ENCODE data around the gene GAPDHS.
A peak's percentile ranks its signal among the peaks of the same experiment; 100 is the strongest.

DNA sequence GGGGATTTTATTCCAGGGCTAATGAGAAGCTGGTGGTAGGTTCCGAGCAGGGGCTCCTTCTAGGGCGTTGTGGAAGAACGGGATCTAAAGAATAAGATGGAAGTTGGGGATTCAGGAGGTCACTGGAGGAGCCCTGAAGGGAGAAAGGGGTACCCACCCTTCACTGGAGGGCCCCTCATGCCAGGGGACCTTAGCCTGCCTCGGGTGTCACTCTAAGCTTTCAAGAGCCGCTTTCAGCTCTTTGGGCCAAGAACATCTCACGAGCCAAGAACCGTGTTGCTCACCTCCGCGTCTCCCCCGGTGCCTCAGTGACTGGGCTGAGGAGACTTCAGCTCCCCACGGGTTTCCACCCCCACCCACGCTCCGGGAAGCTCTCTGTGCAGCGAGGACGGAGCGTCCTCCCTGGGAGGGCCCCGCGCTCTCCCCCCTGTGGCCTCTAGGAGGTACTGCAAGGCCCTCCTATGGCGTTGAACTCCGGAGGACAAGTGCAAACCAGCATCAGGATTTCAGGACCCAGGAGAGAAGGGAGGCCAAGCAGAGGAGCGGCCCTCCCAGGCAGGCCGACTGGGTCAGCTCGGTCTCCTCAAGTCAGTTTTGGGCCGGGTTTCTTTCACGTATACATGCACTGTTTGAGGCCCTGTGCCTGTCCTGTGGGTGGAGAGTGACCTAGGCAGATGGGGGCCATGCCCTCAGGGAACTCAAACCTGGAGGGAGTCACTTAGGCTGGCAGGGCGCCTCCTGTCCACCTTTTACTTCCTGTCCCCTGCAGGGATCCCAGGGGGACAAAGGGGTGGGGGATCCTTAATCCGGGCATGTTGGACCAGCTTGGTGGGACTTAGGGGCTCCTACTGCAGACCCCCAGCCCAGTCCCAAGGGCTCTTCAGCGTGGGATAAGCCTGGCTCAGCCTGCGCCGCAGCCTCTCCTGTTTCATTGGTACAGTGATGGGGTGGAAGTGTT is 37.9 kb upstream of the GAPDHS start:
- TF ChIP-seq, protein P1, sequence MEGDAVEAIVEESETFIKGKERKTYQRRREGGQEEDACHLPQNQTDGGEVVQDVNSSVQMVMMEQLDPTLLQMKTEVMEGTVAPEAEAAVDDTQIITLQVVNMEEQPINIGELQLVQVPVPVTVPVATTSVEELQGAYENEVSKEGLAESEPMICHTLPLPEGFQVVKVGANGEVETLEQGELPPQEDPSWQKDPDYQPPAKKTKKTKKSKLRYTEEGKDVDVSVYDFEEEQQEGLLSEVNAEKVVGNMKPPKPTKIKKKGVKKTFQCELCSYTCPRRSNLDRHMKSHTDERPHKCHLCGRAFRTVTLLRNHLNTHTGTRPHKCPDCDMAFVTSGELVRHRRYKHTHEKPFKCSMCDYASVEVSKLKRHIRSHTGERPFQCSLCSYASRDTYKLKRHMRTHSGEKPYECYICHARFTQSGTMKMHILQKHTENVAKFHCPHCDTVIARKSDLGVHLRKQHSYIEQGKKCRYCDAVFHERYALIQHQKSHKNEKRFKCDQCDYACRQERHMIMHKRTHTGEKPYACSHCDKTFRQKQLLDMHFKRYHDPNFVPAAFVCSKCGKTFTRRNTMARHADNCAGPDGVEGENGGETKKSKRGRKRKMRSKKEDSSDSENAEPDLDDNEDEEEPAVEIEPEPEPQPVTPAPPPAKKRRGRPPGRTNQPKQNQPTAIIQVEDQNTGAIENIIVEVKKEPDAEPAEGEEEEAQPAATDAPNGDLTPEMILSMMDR (IDR thresholded peaks at IDR 0.05) = peak in 2 of 3 experiments; percentile 87
- no peak for TF ChIP-seq POLR2A (IDR thresholded peaks at IDR 0.05; ENCODE audit: low read depth)
- no peak for TF ChIP-seq POLR2AphosphoS5 (IDR thresholded peaks at IDR 0.05)
- no peak for TF ChIP-seq EP300 (IDR thresholded peaks at IDR 0.05)

All from esophagus muscularis mucosa (tissue), 4 donors.